ENCODE data around the gene ITGA6.

DNA sequence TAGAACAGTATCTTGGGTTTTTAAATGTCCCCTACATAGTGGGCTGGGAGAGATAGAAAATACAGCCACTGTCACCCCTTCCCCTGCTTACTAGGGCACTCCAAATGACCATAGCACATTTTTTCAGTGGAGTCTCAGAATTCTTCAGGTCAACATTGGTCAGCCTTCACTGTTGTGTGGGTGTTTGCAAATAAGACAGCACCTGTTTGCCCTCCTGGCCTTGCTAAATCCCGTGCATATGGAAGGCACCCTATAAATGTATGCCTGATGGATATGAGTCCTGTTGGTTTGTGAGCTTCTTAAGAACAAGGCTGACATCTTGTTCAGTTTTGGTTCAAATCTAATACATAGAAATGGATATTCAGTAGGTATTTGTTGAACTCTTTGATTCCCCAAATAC is 12.5 kb downstream of the ITGA6 start:
- TF ChIP-seq CTCF (conservative IDR thresholded peaks at IDR 0.05 in 1 of 2, IDR thresholded peaks at IDR 0.05 in 1 of 2; ENCODE audit: low read depth in 1 of 2, low read length in 2 of 2): no peak
- no peak for TF ChIP-seq EZH2 (IDR thresholded peaks at IDR 0.05; ENCODE audit: low read length, missing control alignments)

Data from fibroblast of lung (primary cell).